ENCODE measurements around the gene HMCN2. TPM values are rescaled to one million over a fixed set of nuclear protein-coding genes. Genes with fewer than 3 reads are reported as not detected.

Gene HMCN2
- total and polyA plus RNA-seq, 8 donors, result 0.41 to 5.3 (median 0.76) TPM

GRCh38 chr9:130266236-130267098 is 907 bp downstream of the HMCN2 start:
- DNase-seq, result peak in 1 of 6 donors; percentile 41
- no peak for FAIRE-seq
- H3K4me3 ChIP-seq, result peak overlapping the region in 2 of 4 donors; percentile 21 to 31
- no peak overlapping the region for H3K27ac ChIP-seq
- ATAC-seq, result peak; percentile 17 to 70 (median 43)
- H3K27me3 ChIP-seq, result peaks cover 0 to 3% (median 0%) of the 10 kb centered on the region in 4 donors
- H3K4me1 ChIP-seq, result peaks cover 0 to 6% (median 0%) of the 10 kb centered on the region in 3 donors
- TF ChIP-seq CTCF (IDR thresholded peaks at IDR 0.05), result no peak
- 20 to 21% methylated on average over 35 to 41 of the region's 41 CpGs for WGBS, 2 donors
- intact Hi-C loops (cut with DNase I), result no loop called here
- no peaks in the 10 kb centered on the region for H3K9me3 ChIP-seq
- no peaks in the 10 kb centered on the region for H3K36me3 ChIP-seq

- peaks cover 0 to 6% (median 0%) of the 10 kb centered on the region in 3 donors for H3K4me1 ChIP-seq
- H3K4me3 ChIP-seq, result no peak overlapping the region
- DNase-seq, result no peak
- intact Hi-C loops (cut with DNase I), result no loop called here
- H3K9me3 ChIP-seq, result no peaks in the 10 kb centered on the region
- WGBS, 2 donors, result 84 to 93% methylated on average over 5 of the region's 5 CpGs
- peaks cover 0 to 3% (median 0%) of the 10 kb centered on the region in 4 donors for H3K27me3 ChIP-seq
- no peak overlapping the region for H3K27ac ChIP-seq
- no peak for ATAC-seq
- no peaks in the 10 kb centered on the region for H3K36me3 ChIP-seq
- FAIRE-seq, result no peak
- TF ChIP-seq CTCF (IDR thresholded peaks at IDR 0.05), result no peak
These were observed 2.4 kb downstream of the HMCN2 start for GRCh38 chr9:130267930-130268329.

- intact Hi-C loops (cut with DNase I), result no loop called here
- no peak for TF ChIP-seq CTCF (IDR thresholded peaks at IDR 0.05)
- DNase-seq, result no peak
- no peak for FAIRE-seq
- Histone ChIP-seq H3K9me3 (no peaks in the 10 kb centered on the region), H3K27ac (no peak overlapping the region), H3K4me3 (no peak overlapping the region), H3K27me3 (peaks cover 0 to 3% (median 0%) of the 10 kb centered on the region in 4 donors), H3K36me3 (no peaks in the 10 kb centered on the region), H3K4me1 (peaks cover 0 to 6% (median 0%) of the 10 kb centered on the region in 3 donors)
- ATAC-seq, result peak in 1 of 4 donors; percentile 17
- 55 to 57% methylated on average over 16 of the region's 16 CpGs for WGBS, 2 donors
These were observed 3.1 kb downstream of the HMCN2 start for GRCh38 chr9:130268521-130269211.

GRCh38 chr9:130271473-130271872 is 5.9 kb downstream of the HMCN2 start:
- intact Hi-C loops (cut with DNase I), result no loop called here
- H3K4me3 ChIP-seq, result no peak overlapping the region
- 72 to 75% methylated on average over 6 of the region's 6 CpGs for WGBS, 2 donors
- no peaks in the 10 kb centered on the region for H3K27me3 ChIP-seq
- no peaks in the 10 kb centered on the region for H3K36me3 ChIP-seq
- H3K27ac ChIP-seq, result no peak overlapping the region
- H3K9me3 ChIP-seq, result no peaks in the 10 kb centered on the region
- ATAC-seq (no peak), DNase-seq (no peak), FAIRE-seq (no peak)
- TF ChIP-seq CTCF (IDR thresholded peaks at IDR 0.05), result no peak
- H3K4me1 ChIP-seq, result no peaks in the 10 kb centered on the region
